NCI-H460 (cell line): ENCODE measurements around the gene NKX1-2. TPM values are rescaled to one million over a fixed set of nuclear protein-coding genes. Genes with fewer than 3 reads are reported as not detected.

Source experiments
- DNase-seq: peaks from one replicate; pipeline ENCODE4 v3.0.0-alpha.2; 2016; ENCODE audit warnings: low read depth; ENCODE audit errors: extremely low read depth
- total RNA-seq: library from RNA; depleted of rRNA; stranded (reverse); fragments of >200 nt; shearing (Covaris generic); gene quantifications from 2 replicates; pipeline ENCODE4 v1.2.3, GENCODE V29; 2014; rRNA removed

Gene NKX1-2
- total RNA-seq, 1 experiment from 2014 or later: 0.02 TPM

GRCh38 chr10:124418726-124419501 is 30.9 kb downstream of the NKX1-2 start, which contains the start of gene OAT:
Gene OAT, minus strand, starts transcription at chr10:124418923. Its CDS starts 6,752 bp downstream, at chr10:124412171.
- DNase-seq: peak; percentile 95

GRCh38 chr10:124417895-124418725 is 31.7 kb downstream of the NKX1-2 start:
- peak; percentile 8 for DNase-seq

- DNase-seq: no peak
These were observed 33.1 kb downstream of the NKX1-2 start for GRCh38 chr10:124416733-124417132.

GRCh38 chr10:124415210-124415609 is 34.6 kb downstream of the NKX1-2 start:
- DNase-seq: no peak

- no peak for DNase-seq
These were observed 35.8 kb downstream of the NKX1-2 start for GRCh38 chr10:124414076-124414475.

- no peak for DNase-seq
These were observed 40.1 kb downstream of the NKX1-2 start for GRCh38 chr10:124409696-124410095.

GRCh38 chr10:124408357-124408756 is 41.5 kb downstream of the NKX1-2 start:
- DNase-seq: no peak

GRCh38 chr10:124407456-124407855 is 42.4 kb downstream of the NKX1-2 start:
- no peak for DNase-seq

- DNase-seq: peak; percentile 82
These were observed 46.3 kb downstream of the NKX1-2 start for GRCh38 chr10:124403548-124403947.

GRCh38 chr10:124402273-124402672 is 47.6 kb downstream of the NKX1-2 start:
- DNase-seq: no peak

GRCh38 chr10:124401633-124402032 is 48.2 kb downstream of the NKX1-2 start:
- DNase-seq: no peak

Other genes starting within 250 kb of the NKX1-2 start
- 71.9 and 83.7 TPM in 2 replicates for gene OAT, start 31.1 kb downstream of the NKX1-2 start, total RNA-seq
- 1.6 and 2.9 TPM in 2 replicates for gene LHPP, start 11.8 kb upstream of the NKX1-2 start, total RNA-seq